ENCODE measurements around the gene TIMP3. TPM values are rescaled to one million over a fixed set of nuclear protein-coding genes. Genes with fewer than 3 reads are reported as not detected.
A peak's percentile ranks its signal among the peaks of the same experiment; 100 is the strongest.

The TIMP3 gene
- total RNA-seq, 1 donor from 2014 or later: 8.3 TPM

DNA sequence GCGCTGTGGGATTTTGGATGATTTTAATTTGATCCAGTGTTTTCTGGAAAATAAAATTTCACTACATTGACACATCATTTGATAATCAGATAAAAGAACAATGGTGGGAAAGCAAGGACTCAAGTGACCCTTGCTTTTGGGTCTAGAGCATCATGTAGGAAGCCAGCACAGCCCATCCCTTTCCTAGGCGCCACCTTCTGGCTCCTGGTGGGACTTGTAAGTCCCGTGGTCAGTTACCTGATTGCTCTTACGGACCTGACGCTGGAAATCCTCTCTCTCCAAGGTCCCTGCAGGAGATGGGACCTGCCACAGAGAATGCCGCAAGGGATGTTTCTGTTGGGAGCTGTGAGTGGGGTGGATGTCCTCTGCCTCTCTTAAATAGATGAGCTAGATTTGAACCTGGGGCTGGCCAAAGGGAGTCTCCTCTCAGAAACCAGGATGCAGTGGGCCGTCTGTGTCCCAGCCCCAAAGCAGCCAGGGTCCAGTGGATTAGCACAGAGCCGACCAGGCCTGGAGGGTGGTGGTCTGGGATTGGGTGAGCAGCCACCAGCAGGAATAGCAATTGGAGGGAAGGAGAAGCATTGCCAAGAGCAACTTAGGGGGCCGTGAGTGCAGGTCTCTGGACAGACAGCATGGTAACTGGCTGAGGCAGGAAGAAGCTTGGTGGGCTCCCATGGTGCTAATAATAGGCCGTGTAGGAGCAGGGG, 21.7 kb downstream of the TIMP3 start:
- DNase-seq (ENCODE audit: low read depth): no peak
- H3K4me3 ChIP-seq (ENCODE audit: low read depth, low read length): no peak overlapping the region
- TF ChIP-seq, protein P1, sequence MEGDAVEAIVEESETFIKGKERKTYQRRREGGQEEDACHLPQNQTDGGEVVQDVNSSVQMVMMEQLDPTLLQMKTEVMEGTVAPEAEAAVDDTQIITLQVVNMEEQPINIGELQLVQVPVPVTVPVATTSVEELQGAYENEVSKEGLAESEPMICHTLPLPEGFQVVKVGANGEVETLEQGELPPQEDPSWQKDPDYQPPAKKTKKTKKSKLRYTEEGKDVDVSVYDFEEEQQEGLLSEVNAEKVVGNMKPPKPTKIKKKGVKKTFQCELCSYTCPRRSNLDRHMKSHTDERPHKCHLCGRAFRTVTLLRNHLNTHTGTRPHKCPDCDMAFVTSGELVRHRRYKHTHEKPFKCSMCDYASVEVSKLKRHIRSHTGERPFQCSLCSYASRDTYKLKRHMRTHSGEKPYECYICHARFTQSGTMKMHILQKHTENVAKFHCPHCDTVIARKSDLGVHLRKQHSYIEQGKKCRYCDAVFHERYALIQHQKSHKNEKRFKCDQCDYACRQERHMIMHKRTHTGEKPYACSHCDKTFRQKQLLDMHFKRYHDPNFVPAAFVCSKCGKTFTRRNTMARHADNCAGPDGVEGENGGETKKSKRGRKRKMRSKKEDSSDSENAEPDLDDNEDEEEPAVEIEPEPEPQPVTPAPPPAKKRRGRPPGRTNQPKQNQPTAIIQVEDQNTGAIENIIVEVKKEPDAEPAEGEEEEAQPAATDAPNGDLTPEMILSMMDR (conservative IDR thresholded peaks at IDR 0.05; ENCODE audit: low read depth, low read length): peak; percentile 68

DNA sequence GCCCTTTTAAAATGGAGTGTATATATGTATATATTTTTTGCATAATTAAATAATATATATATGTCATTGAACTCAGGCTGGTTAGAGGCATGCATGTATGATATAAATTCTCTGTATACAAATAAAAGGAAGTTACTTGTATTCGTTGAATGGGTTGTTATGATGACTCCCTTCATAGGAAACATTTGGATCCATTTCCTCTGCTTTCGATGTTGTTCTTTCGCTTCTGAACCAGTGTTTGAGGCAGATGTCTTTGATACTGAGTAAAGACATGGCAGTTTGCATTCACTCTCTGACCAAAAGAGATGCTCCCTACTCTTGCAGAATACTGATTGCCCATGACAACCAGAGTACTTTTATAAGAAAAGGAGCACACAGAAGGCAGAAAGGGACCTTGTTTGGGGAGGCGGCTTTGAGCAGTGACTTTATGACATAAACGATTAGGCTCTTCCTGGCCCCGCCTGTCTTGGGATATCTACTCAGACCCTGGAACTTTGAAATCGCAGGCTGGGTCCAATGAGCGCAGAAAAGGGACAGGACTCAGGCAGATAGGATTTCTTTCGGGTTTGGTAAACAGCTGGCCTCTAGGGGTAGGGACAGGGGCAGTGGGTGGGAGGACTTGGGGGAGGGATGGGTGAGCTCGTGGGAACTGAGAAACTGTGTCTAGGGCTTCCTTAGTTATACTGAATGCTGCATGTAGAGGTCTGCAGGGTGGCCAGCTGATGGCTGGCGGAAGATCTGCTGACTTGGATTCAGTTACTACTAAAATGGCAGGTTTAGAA, 23.2 kb downstream of the TIMP3 start:
- DNase-seq (ENCODE audit: low read depth): no peak
- TF ChIP-seq, protein P1 (conservative IDR thresholded peaks at IDR 0.05; ENCODE audit: low read depth, low read length): no peak
- H3K4me3 ChIP-seq (ENCODE audit: low read depth, low read length): no peak overlapping the region

DNA sequence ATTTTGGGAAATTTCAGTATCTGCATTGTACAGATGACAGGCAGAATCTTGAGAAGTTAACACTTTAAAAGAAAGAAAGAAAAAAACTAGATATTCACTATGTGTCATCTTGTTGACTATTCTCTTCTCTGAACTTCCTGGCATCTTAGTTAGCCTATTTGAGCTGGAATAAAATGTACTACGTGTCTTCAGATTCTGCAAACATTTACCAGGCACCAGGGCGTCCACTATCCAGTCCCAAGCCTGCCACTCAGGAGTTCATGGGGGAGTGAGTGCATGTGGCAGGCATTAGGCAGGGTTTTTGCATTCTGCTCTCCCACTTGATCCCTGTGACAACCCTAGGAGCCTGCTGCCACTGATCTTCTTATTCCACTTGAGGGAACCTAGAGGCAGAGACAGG, 25.0 kb downstream of the TIMP3 start:
- TF ChIP-seq, protein P1 (conservative IDR thresholded peaks at IDR 0.05; ENCODE audit: low read depth, low read length): no peak
- DNase-seq (ENCODE audit: low read depth): no peak
- H3K4me3 ChIP-seq (ENCODE audit: low read depth, low read length): no peak overlapping the region

DNA sequence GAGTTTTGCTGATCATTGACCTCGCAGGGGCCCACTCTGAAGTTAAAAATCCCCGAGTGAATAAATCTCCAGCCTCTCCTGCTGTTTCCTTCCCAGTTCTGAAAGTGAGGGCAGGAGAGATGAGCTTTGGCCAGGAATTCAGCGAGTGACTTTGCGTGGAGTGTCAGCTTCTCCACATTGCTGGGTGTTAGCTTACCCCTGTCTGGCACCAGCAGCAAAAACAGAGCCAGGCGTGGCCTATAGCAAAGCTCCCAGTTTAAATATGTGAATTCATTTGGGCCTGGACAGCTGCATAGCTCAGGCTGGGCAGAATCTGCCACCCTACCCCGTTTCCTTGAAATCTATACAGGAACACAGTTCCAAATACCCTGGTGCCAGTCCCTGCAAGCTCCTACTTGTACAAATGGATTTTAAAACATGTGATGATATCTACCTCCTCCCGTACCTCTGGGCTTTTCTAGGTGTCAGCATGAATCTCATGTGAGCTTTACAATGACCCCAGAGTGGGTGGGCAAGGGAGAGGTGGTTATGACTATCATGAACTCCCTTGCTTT, 25.6 kb downstream of the TIMP3 start:
- no peak overlapping the region for H3K4me3 ChIP-seq (ENCODE audit: low read depth, low read length)
- DNase-seq (ENCODE audit: low read depth): no peak
- TF ChIP-seq, protein P1 (conservative IDR thresholded peaks at IDR 0.05; ENCODE audit: low read depth, low read length): no peak

DNA sequence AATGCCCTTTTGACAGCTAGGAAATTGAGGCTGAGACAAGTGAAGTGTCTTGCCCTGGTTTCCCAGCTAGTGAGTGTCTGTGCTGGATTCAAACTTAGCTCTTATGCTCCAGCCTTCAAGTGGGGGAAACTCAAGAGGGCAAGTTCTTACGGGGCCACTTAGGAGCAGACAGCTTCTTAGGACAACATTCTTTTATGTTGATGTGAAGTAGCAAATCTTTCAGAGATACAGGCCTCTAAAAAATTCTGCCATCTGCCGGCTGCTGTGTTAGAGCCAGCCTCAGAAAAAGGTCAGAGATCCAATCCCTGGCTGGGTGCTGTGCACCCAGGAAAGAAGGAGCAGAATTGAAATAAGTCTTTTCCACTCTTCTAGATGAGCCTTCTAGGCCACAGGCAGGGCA, 26.6 kb downstream of the TIMP3 start:
- no peak overlapping the region for H3K4me3 ChIP-seq (ENCODE audit: low read depth, low read length)
- TF ChIP-seq, protein P1 (conservative IDR thresholded peaks at IDR 0.05; ENCODE audit: low read depth, low read length): peak; percentile 26
- DNase-seq (ENCODE audit: low read depth): no peak

DNA sequence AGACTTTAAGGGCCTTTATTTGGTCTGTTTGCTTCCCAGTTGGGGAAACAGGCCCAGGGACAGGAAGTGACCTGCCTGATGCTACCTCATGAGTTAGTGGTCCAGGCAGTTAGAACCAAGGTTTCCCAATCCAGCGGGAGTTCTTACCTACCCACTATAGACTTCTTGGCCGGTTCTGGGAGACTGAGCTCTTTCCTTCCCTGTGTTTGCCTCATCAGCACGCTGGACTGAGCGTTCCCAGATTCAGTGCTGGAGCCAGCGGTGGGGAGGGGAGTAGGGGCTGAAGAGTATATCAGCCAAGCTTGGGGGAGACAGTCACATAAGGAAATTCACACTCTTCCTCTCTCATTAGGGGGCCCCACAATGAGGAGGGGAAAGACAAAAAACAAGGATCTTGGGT, 27.1 kb downstream of the TIMP3 start:
- TF ChIP-seq, protein P1 (conservative IDR thresholded peaks at IDR 0.05; ENCODE audit: low read depth, low read length): no peak
- no peak for DNase-seq (ENCODE audit: low read depth)
- no peak overlapping the region for H3K4me3 ChIP-seq (ENCODE audit: low read depth, low read length)
